IMR-90 (cell line): ENCODE data around the gene ABCB6.
A peak's percentile ranks its signal among the peaks of the same experiment; 100 is the strongest.

Source experiments
- ELK1 ChIP-seq: fragments of 150-350 bp; IDR thresholded peaks from 2 replicates; pipeline ENCODE4 v1.6.1; 2016; ENCODE audit warnings: low read depth, mild to moderate bottlenecking, low read length, moderate library complexity, borderline replicate concordance
- NFE2L2 ChIP-seq: fragments of 150-350 bp; IDR thresholded peaks from 2 replicates; pipeline ENCODE4 v1.6.1; 2016; ENCODE audit warnings: low read depth, mild to moderate bottlenecking, low read length
- POLR2A ChIP-seq: IDR thresholded peaks from 2 replicates; pipeline ENCODE4 v1.6.1; 2012; ENCODE audit warnings: mild to moderate bottlenecking, low read depth, low read length
- RFX5 ChIP-seq: IDR thresholded peaks from 2 replicates; pipeline ENCODE4 v1.8.0; 2012; ENCODE audit warnings: low read depth, mild to moderate bottlenecking, low read length, moderate library complexity
- SMC3 ChIP-seq: fragments of 150-350 bp; IDR thresholded peaks from 2 replicates; pipeline ENCODE4 v1.6.1; 2016; ENCODE audit warnings: low read depth, mild to moderate bottlenecking, antibody characterized with exemption, low read length, moderate library complexity
- TF ChIP-seq, protein P1 (sequence below): conservative IDR thresholded peaks from 2 replicates; pipeline ENCODE4 v1.5.1; 2012; ENCODE audit warnings: mild to moderate bottlenecking, low read depth, low read length, improper control_type of control experiment

- TF ChIP-seq, protein P1, sequence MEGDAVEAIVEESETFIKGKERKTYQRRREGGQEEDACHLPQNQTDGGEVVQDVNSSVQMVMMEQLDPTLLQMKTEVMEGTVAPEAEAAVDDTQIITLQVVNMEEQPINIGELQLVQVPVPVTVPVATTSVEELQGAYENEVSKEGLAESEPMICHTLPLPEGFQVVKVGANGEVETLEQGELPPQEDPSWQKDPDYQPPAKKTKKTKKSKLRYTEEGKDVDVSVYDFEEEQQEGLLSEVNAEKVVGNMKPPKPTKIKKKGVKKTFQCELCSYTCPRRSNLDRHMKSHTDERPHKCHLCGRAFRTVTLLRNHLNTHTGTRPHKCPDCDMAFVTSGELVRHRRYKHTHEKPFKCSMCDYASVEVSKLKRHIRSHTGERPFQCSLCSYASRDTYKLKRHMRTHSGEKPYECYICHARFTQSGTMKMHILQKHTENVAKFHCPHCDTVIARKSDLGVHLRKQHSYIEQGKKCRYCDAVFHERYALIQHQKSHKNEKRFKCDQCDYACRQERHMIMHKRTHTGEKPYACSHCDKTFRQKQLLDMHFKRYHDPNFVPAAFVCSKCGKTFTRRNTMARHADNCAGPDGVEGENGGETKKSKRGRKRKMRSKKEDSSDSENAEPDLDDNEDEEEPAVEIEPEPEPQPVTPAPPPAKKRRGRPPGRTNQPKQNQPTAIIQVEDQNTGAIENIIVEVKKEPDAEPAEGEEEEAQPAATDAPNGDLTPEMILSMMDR = peak; percentile 72
- TF ChIP-seq NFE2L2 = no peak
- no peak for TF ChIP-seq RFX5
- peak; percentile 52 for TF ChIP-seq SMC3
- no peak for TF ChIP-seq POLR2A
- TF ChIP-seq ELK1 = no peak
Observed at GRCh38 chr2:219171231-219171651, 47.5 kb downstream of the ABCB6 start.
